H1 (cell line): ENCODE measurements around the gene BGN.

Source experiments
- EP300 ChIP-seq, 2 experiments: IDR thresholded peaks; 1 replicate in 1 of 2; 2 replicates in 1 of 2; pipeline ENCODE4 v1.6.1; 2011 to 2012; ENCODE audit warnings: low read depth in 2 of 2, low read length in 2 of 2, mild to moderate bottlenecking in 2 of 2, borderline replicate concordance in 1 of 2, inconsistent platforms in 1 of 2, moderate library complexity in 1 of 2
- JUN ChIP-seq: IDR thresholded peaks from 2 replicates; pipeline ENCODE4 v1.6.1; 2011; ENCODE audit warnings: low read depth, mild to moderate bottlenecking, improper control_type of control experiment, low read length
- RBBP5 ChIP-seq: IDR thresholded peaks from 2 replicates; pipeline ENCODE4 v1.7.1; 2012; ENCODE audit warnings: low read depth, mild to moderate bottlenecking, inconsistent platforms, low read length, moderate library complexity, borderline replicate concordance

GRCh38 chrX:153517423-153517822, 22.6 kb downstream of the BGN start, which contains the start of gene ATP2B3:
- TF ChIP-seq RBBP5 (no peak), EP300 (IDR thresholded peaks at IDR 0.05; ENCODE audit: borderline replicate concordance in 1 of 2, low read depth in 2 of 2, low read length in 2 of 2) (no peak), JUN (no peak)
